Neuronal stem cell (in vitro differentiated cells): Measurements from ENCODE around the gene CLASP1.

Experiments used
- DNase-seq: peaks from one replicate; pipeline ENCODE4 v3.0.0-alpha.2; 2013; ENCODE audit warnings: low spot score
- H2AFZ ChIP-seq: one replicate; pipeline ENCODE4 v1.6.1; 2013; ENCODE audit warnings: mild to moderate bottlenecking, low read length, inconsistent platforms
- H2AK5ac ChIP-seq: 2 replicates; pipeline ENCODE4 v1.6.1; 2013; ENCODE audit warnings: low read depth, mild to moderate bottlenecking, inconsistent platforms, low read length, moderate library complexity, mixed read lengths
- H2BK120ac ChIP-seq: 2 replicates; pipeline ENCODE4 v1.6.1; 2013; ENCODE audit warnings: low read depth, mild to moderate bottlenecking, inconsistent platforms, low read length, moderate library complexity, mixed read lengths
- H2BK12ac ChIP-seq: one replicate; pipeline ENCODE4 v1.6.1; 2013; ENCODE audit warnings: low read length, inconsistent platforms
- H2BK15ac ChIP-seq: 2 replicates; pipeline ENCODE4 v1.6.1; 2013; ENCODE audit warnings: mild to moderate bottlenecking, low read length, inconsistent platforms, mixed read lengths
- H2BK5ac ChIP-seq: one replicate; pipeline ENCODE4 v1.6.1; 2013; ENCODE audit warnings: inconsistent platforms, mild to moderate bottlenecking, low read length, moderate library complexity
- H3K14ac ChIP-seq: one replicate; pipeline ENCODE4 v1.6.1; 2013; ENCODE audit warnings: low read length, inconsistent platforms
- H3K18ac ChIP-seq: 2 replicates; pipeline ENCODE4 v1.6.1; 2013; ENCODE audit warnings: low read length, inconsistent platforms
- H3K23ac ChIP-seq: 2 replicates; pipeline ENCODE4 v1.6.1; 2013; ENCODE audit warnings: low read depth, mild to moderate bottlenecking, mixed read lengths, low read length, inconsistent platforms; ENCODE audit not compliant: poor library complexity
- H3K27ac ChIP-seq: replicated peaks from 3 replicates; pipeline ENCODE4 v1.5.1; 2013; ENCODE audit warnings: low read length, inconsistent platforms
- H3K27me3 ChIP-seq, 3 experiments: 2 replicates each; pipeline ENCODE4 v1.6.1; 2013; ENCODE audit warnings: low read length in 3 of 3, mild to moderate bottlenecking in 2 of 3, inconsistent platforms in 1 of 3, low read depth in 1 of 3, mixed read lengths in 1 of 3, moderate library complexity in 1 of 3; ENCODE audit not compliant: control insufficient read depth in 3 of 3, insufficient read depth in 3 of 3
- H3K36me3 ChIP-seq, 2 donors: replicated peaks in 1 of 2; 2 replicates each; pipeline ENCODE4 v1.6.1; 2013; ENCODE audit warnings: low read length in 2 of 2; ENCODE audit not compliant: control insufficient read depth in 2 of 2, insufficient read depth in 2 of 2
- H3K4ac ChIP-seq: 2 replicates; pipeline ENCODE4 v1.6.1; 2013; ENCODE audit warnings: inconsistent platforms, mild to moderate bottlenecking, low read length, moderate library complexity
- H3K4me1 ChIP-seq, 2 donors: 1 replicate in 1 of 2; 2 replicates in 1 of 2; pipeline ENCODE4 v1.6.1; 2013; ENCODE audit warnings: low read length in 2 of 2, low read depth in 1 of 2; ENCODE audit not compliant: control insufficient read depth in 2 of 2, insufficient read depth in 1 of 2
- H3K4me2 ChIP-seq: one replicate; pipeline ENCODE4 v1.6.1; 2013; ENCODE audit warnings: mild to moderate bottlenecking, low read length, inconsistent platforms; ENCODE audit not compliant: insufficient read depth, poor library complexity, severe bottlenecking
- H3K4me3 ChIP-seq, 2 donors: 2 replicates each; pipeline ENCODE4 v1.5.1; 2013; ENCODE audit warnings: low read length in 2 of 2, mild to moderate bottlenecking in 2 of 2, inconsistent platforms in 1 of 2, moderate library complexity in 1 of 2
- H3K79me1 ChIP-seq: one replicate; pipeline ENCODE4 v1.6.1; 2013; ENCODE audit warnings: low read depth, mild to moderate bottlenecking, inconsistent platforms, low read length, moderate library complexity
- H3K9ac ChIP-seq: one replicate; pipeline ENCODE4 v1.6.1; 2013; ENCODE audit warnings: mild to moderate bottlenecking, low read depth, low read length, inconsistent platforms; ENCODE audit not compliant: poor library complexity
- H3K9me3 ChIP-seq, 2 donors: replicated peaks in 1 of 2; 2 replicates each; pipeline versions ENCODE3 to v1.6.1; 2013; ENCODE audit warnings: low read length in 2 of 2, mild to moderate bottlenecking in 2 of 2, inconsistent platforms in 1 of 2, low read depth in 1 of 2, mixed read lengths in 1 of 2, moderate library complexity in 1 of 2; ENCODE audit not compliant: control insufficient read depth in 2 of 2, insufficient read depth in 1 of 2
- H4K8ac ChIP-seq: one replicate; pipeline ENCODE4 v1.6.1; 2013; ENCODE audit warnings: low read depth, mild to moderate bottlenecking, inconsistent platforms, low read length, moderate library complexity
- H4K91ac ChIP-seq: one replicate; pipeline ENCODE4 v1.6.1; 2013; ENCODE audit warnings: low read length, low read depth, mild to moderate bottlenecking, inconsistent platforms; ENCODE audit not compliant: poor library complexity
- WGBS, 2 donors: extraction: QIAGEN DNeasy Blood & Tissue Kit; methylation state at CpG; one replicate each; pipeline ENCODE4 v1.1.7; 2013; ENCODE audit warnings: missing lambda C conversion rate in 2 of 2, mixed read lengths in 1 of 2; ENCODE audit not compliant: insufficient read length in 2 of 2, insufficient replicate concordance in 1 of 2; ENCODE audit errors: extremely low coverage in 2 of 2; 5-methylcytosine and 5-hydroxymethylcytosine counted together

CLASP1 gene

GRCh38 chr2:121454549-121455090 lies 194.6 kb downstream of the CLASP1 start:
- Histone ChIP-seq H3K27ac (no peak overlapping the region), H3K14ac (no peak overlapping the region), H3K9me3 (no peaks in the 10 kb centered on the region), H3K23ac (no peak overlapping the region), H3K27me3 (no peaks in the 10 kb centered on the region), H3K9ac (no peak overlapping the region), H2BK5ac (no peak overlapping the region), H3K4me2 (no peak overlapping the region), H3K4me1 (no peaks in the 10 kb centered on the region), H3K18ac (no peak overlapping the region), H3K36me3 (peaks cover 4 to 97% of the 10 kb centered on the region in 2 donors), H2BK15ac (no peak overlapping the region), H2AFZ (no peak overlapping the region), H4K8ac (no peak overlapping the region), H2AK5ac (no peak overlapping the region), H2BK120ac (no peak overlapping the region), H3K79me1 (no peaks in the 10 kb centered on the region), H3K4ac (no peak overlapping the region), H2BK12ac (no peak overlapping the region), H4K91ac (no peak overlapping the region), H3K4me3 (no peak overlapping the region)
- no CpG with 5 or more reads among the region's 7 CpGs for WGBS, 2 donors
- DNase-seq, result no peak

- H3K9ac ChIP-seq, result no peak overlapping the region
- no peak overlapping the region for H3K14ac ChIP-seq
- H3K36me3 ChIP-seq, result peaks cover 19 to 97% of the 10 kb centered on the region in 2 donors
- WGBS, 2 donors, result no CpG with 5 or more reads among the region's 4 CpGs
- no peak overlapping the region for H2BK15ac ChIP-seq
- no peaks in the 10 kb centered on the region for H3K9me3 ChIP-seq
- no peak overlapping the region for H3K4me3 ChIP-seq
- no peak overlapping the region for H3K23ac ChIP-seq
- no peaks in the 10 kb centered on the region for H3K4me1 ChIP-seq
- H2BK120ac ChIP-seq, result no peak overlapping the region
- H3K4ac ChIP-seq, result no peak overlapping the region
- H4K91ac ChIP-seq, result no peak overlapping the region
- no peak for DNase-seq
- no peak overlapping the region for H2BK5ac ChIP-seq
- H2AK5ac ChIP-seq, result no peak overlapping the region
- no peak overlapping the region for H3K18ac ChIP-seq
- H4K8ac ChIP-seq, result no peak overlapping the region
- H2AFZ ChIP-seq, result no peak overlapping the region
- H3K4me2 ChIP-seq, result no peak overlapping the region
- no peak overlapping the region for H3K27ac ChIP-seq
- no peak overlapping the region for H2BK12ac ChIP-seq
- H3K27me3 ChIP-seq, result no peaks in the 10 kb centered on the region
- H3K79me1 ChIP-seq, result no peaks in the 10 kb centered on the region
These were observed 197.9 kb downstream of the CLASP1 start for GRCh38 chr2:121451398-121451797.

- WGBS, 2 donors, result no CpG with 5 or more reads among the region's 4 CpGs
- H3K4ac ChIP-seq, result no peak overlapping the region
These were observed 199.0 kb downstream of the CLASP1 start for GRCh38 chr2:121450301-121450700.

GRCh38 chr2:121446647-121447241 lies 202.5 kb downstream of the CLASP1 start:
- Histone ChIP-seq H3K14ac (no peak overlapping the region), H3K27me3 (no peaks in the 10 kb centered on the region), H3K4me2 (no peak overlapping the region), H2AFZ (no peak overlapping the region), H3K79me1 (no peaks in the 10 kb centered on the region), H4K91ac (no peak overlapping the region), H3K23ac (no peak overlapping the region), H2BK15ac (no peak overlapping the region), H3K36me3 (peaks cover 25 to 91% of the 10 kb centered on the region in 2 donors), H2BK5ac (no peak overlapping the region), H3K27ac (no peak overlapping the region), H2BK12ac (no peak overlapping the region), H2AK5ac (no peak overlapping the region), H3K9me3 (no peaks in the 10 kb centered on the region), H3K4me1 (peaks cover 0 to 8% of the 10 kb centered on the region in 2 donors), H3K9ac (no peak overlapping the region), H4K8ac (no peak overlapping the region), H2BK120ac (no peak overlapping the region), H3K4ac (no peak overlapping the region), H3K18ac (no peak overlapping the region), H3K4me3 (no peak overlapping the region)
- DNase-seq, result no peak
- WGBS, 2 donors, result no CpG with 5 or more reads among the region's 8 CpGs

More at GRCh38 chr2:121450301-121450700, 199.0 kb downstream of the CLASP1 start:
- H3K27me3 ChIP-seq, result no peaks in the 10 kb centered on the region
- no peak overlapping the region for H3K4me3 ChIP-seq
- no peak overlapping the region for H3K9ac ChIP-seq
- no peak overlapping the region for H3K4me2 ChIP-seq
- no peak overlapping the region for H2AK5ac ChIP-seq
- H3K23ac ChIP-seq, result no peak overlapping the region
- no peak overlapping the region for H3K18ac ChIP-seq
- H3K14ac ChIP-seq, result no peak overlapping the region
- no peaks in the 10 kb centered on the region for H3K79me1 ChIP-seq
- H3K27ac ChIP-seq, result no peak overlapping the region
- H3K4me1 ChIP-seq, result no peaks in the 10 kb centered on the region
- H2BK5ac ChIP-seq, result no peak overlapping the region
- no peak for DNase-seq
- H4K8ac ChIP-seq, result no peak overlapping the region
- H2BK12ac ChIP-seq, result no peak overlapping the region
- H2BK120ac ChIP-seq, result no peak overlapping the region
- H3K36me3 ChIP-seq, result peaks cover 20 to 97% of the 10 kb centered on the region in 2 donors
- H2BK15ac ChIP-seq, result no peak overlapping the region
- H2AFZ ChIP-seq, result no peak overlapping the region
- H4K91ac ChIP-seq, result no peak overlapping the region
- H3K9me3 ChIP-seq, result no peaks in the 10 kb centered on the region
